ENCODE results near the gene ZNG1B. TPM values are rescaled to one million over a fixed set of nuclear protein-coding genes. Genes with fewer than 3 reads are reported as not detected.
"Not testable (repeated sequence)": the region's sequence is repeated elsewhere in the genome, so short reads cannot be mapped to it uniquely, and the experiment has no call there.

The ZNG1B gene
- total RNA-seq, 1 donor from 2014 or later: 33.9 TPM

DNA sequence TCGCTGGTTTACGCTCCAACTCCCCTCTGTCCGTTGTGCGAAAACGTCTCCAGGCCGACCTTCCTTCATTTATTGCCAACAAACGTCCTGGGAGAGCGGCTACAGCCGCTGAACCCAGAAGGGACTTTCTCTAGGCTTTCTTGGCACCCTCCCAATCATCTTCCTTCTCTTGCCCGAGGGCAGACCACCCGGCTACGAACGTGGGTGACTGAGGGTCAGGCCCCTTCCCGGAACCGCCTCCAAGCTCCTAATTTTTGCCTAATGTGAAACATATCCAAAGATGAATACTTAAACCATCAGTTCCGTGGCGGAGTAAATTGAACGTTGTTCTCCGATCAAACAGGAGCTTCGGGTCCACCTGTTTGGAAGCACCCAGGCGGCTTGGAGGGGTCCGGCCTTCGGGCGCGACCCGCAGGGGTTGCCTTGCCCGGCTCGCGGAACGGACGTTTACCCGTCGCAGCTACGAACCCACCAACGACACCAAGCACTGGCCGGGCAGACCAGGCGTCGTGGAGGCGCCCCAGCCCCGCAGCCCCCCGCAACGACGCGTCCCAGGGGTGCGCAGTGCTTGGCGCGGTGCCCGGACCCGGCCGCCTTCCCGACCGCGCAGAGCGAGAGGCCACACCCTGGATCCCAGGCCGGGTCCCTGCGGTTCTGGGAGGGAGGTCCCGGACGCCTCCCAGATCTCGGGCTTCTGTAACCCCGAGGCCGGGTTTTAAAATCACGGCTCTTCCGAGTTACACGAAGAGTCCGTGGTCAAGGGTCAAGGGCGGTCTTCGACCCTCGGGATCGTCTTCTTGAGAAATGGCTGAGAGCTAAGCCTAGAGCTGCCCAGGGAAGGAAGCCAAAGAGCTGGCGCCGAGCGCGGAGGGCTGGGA lies 65.0 kb downstream of the ZNG1B start:
- DNase-seq (ENCODE audit: missing footprints): not testable (repeated sequence)

DNA sequence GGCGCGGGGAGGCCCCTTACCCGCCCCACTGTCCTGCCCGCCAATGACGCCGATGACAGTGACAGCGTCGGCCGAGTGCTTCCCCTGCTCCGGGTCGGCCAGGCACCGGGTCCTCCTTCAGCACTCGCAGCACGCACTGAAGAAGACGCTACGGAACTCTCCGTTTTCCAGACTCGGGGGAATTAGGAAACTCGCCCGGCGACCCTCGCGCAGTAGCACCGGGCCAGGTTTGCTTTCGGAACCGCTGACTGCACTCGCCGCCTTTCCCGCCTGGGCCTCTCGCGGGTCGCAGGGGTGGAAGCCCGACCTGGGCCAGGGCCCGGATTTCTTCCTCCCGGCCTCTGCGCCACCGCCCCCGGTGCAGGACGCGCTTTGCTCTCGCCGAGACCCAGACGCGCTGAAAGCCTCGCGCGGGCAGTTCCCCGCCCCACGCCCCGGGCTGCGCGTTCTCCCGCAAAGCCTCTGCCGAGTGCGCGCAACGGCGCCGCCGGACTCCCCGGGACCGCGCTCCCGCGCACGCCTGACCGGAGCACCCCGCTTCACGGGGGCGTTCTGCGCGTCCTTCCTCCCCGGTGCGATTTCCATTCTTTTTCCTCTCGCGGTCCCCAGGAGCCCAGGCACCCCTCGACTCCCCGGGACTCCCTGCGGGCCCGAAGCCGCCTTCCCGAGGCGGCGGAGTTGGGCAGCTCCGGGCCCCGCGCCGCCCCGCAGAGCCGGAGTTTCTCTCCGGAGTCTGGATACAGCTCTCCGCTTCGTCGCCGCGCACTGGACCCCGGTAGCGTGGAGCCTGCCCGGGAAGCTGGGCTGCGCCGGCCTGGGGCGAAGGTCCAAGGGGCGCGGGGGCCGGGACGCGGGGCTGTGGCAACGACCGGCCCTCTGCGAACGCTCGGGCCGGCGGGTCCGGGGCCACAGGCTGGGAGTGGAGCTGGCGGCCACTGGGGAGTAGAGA lies 65.9 kb downstream of the ZNG1B start:
- ATAC-seq (peak; percentile 67), DNase-seq (ENCODE audit: missing footprints) (peak; percentile 84)
- intact Hi-C loops (cut with DNase I): not testable (repeated sequence)

More for the DNA sequence above, 65.0 kb downstream of the ZNG1B start:
- intact Hi-C loops (cut with DNase I): not testable (repeated sequence)
- peak; percentile 36 for ATAC-seq

DNA sequence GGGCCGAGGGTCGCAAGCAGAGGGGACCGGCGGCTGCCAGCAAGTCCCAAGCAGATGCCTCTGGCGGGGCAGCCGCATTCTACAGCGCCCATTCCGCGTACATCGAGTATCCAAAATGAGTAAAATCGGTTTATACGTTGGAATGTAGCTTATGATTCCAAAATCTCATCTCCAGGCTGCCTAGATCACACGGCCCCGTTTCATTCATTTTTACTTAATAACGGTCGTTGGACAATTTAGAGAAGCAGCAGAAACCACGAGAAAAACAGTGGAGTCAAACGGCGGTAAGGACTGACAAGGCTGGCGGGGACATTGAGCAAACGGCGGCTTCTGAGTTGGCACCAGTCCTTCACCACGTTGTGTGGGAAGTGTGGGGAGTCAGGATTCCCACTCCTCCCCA lies 66.6 kb downstream of the ZNG1B start:
- ATAC-seq; intact Hi-C loops (cut with DNase I); DNase-seq (ENCODE audit: missing footprints): not testable (repeated sequence)

DNA sequence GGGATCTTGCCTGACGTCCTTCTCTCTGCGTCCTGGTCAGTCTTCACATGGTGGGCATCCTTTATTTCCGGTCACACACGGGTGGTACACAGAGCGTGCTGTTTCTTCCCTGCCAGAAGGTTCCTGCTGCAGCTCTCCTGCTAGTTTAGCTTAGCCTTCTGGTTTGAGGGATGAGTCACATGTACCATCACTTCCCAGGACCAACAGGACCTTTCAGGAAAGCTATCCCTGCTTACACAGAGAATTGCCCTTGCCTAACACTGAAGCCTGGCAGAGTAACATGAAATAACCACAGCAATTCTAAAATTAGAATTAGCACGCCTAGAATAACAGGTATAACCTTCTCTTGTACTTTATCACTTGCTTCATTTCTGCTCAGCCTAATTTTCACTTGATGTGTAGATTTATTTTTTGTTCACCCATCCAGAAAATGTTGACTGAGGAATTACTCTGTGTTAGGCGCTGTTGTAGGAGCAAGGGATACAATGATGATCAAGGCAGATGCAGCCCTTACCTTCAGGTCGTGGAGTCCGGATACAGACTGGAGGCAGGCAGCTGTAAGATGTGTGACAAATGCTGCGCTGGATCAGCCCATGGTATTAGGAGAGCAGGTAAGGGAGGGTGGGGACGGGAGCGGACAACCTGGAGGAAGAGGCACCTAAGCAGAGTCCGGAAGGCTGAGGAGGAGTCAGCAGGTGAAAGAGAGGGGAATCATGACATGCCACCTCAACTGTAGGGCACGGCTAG lies 70.1 kb downstream of the ZNG1B start:
- ATAC-seq; DNase-seq (ENCODE audit: missing footprints); intact Hi-C loops (cut with DNase I): not testable (repeated sequence)

DNA sequence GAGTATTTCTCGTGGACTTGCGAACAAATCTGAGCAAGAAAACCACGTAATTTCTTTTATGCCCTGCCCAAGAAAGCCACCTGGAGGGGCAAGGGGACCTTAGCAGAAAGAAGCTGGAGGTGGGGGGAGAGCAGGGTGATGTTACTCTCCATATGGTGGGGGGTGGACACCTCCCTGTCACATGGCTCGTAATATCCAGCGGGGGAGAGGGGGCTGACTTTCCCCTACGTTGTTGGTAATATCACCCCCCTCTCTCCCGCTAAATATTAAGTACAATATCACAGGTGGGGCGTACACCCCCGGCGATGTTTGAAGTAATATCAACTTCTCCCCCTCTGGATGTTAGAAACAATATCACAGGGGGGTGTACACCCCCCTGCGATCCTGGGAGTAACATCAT lies 70.7 kb downstream of the ZNG1B start:
- DNase-seq (ENCODE audit: missing footprints); intact Hi-C loops (cut with DNase I); ATAC-seq: not testable (repeated sequence)

DNA sequence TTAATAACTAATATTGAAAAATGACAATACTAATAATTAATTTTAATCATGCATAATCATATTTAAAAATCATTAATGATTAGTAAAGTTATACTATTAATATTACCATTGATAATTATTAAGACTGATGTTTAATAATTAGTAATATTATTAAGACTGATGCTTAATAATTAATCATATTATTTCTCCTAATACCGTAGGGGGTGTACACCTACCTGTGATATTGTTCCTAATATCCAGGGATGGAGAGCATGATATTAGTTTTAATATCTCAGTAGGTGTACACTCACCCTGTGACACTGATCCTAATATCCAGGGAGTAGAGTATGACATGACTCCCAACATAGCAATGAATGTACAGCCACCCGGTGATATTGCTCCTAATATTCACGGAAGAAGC lies 73.4 kb downstream of the ZNG1B start:
- intact Hi-C loops (cut with DNase I); ATAC-seq; DNase-seq (ENCODE audit: missing footprints): not testable (repeated sequence)

DNA sequence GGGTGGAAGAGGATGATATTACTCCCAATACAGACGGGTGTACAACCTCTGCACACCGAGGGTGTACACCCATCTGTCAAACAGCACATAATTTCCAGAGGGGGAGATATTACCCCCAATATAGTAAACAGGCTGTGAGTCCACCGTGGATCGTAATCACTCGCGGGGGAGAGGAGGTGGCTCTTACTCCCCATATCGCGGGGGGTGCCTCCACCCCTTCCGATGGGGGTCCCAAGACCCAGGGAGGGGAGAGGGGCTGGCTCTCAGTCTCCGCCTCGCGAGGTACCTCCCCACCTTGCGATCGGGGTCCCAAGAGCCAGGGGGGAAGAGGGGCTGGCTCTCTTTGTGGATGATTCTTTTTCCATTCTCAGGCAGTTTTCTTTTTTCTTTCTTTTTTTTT lies 74.4 kb downstream of the ZNG1B start:
- not testable (repeated sequence) for ATAC-seq

DNA sequence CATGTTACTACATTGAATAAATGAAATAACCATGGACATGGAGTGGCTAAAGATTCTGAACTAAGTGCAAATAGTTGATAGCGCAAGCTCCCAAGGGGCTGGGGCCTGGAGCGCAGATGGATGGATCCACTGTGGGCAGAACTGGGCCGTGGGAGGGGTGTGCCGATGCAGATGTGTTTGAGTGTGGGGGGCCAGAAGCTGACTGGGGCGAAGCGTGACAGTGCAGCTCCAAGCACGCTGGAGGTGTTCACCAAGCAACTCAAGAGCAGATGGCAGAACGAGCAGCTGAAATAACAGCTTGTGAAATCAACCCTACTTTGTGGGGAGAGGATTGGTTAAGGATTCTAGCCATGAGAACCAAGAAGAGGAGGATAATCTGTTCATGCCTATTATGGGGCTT lies 78.0 kb downstream of the ZNG1B start:
- intact Hi-C loops (cut with DNase I); ATAC-seq; DNase-seq (ENCODE audit: missing footprints): not testable (repeated sequence)

More for the DNA sequence above, 74.4 kb downstream of the ZNG1B start:
- intact Hi-C loops (cut with DNase I); DNase-seq (ENCODE audit: missing footprints): not testable (repeated sequence)

DNA sequence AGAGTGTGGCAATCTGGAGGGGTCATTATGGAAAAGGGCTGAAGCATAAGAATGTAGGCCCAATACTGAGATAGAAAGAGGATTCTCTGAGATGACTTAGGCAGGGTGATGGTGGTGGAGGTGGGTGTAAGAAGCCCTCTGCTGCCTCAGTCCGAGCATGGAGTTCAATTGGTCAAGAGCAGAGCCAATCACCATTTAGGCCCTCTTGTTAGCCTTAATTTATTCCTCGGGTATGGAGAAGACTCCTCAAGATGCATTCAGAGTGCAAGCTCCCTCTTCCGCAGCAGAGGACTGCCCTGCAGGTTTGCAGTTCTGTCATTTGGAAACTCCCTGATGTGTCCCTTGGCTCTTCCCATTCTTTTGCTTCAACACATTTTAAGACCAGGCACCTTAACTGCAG lies 78.5 kb downstream of the ZNG1B start:
- intact Hi-C loops (cut with DNase I); ATAC-seq; DNase-seq (ENCODE audit: missing footprints): not testable (repeated sequence)

DNA sequence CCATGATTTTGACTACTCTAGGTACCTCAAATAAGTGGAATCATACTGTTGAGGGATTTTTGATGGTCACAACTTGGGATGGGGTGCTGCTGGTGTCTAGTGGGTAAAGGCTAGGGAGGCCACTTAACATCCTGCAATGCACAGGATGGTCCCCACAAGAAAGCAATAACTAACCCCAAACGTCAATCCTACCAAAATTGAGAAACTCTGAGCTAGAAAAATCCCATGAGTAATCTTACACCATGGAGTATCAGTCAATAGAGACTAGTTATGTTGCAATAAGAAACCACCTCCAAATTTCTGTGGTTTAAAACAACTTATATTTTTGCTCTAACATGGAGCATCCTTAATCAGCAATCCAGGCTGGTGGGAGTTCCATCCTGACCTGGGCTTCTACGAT lies 79.5 kb downstream of the ZNG1B start:
- intact Hi-C loops (cut with DNase I); DNase-seq (ENCODE audit: missing footprints); ATAC-seq: not testable (repeated sequence)

DNA sequence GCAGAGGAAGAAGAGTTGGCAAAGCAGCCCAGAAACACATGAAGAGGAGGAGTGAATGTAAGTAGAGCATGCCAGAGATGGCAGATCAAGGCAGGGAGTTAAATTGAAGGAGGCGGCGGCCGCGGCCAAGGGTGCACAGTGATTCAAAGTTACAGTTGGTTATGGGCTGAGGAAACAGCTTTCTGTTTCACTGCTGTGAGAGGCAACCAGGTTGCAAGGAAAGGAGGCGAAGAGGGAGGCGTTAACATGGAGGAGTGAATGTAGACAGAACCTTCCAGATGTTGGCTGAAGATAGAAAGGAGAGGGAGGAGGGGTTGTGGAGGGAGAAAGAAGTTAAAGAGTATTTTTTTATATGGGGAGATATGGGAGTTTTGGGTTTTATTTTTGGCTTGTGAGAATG lies 83.3 kb downstream of the ZNG1B start:
- ATAC-seq; DNase-seq (ENCODE audit: missing footprints); intact Hi-C loops (cut with DNase I): not testable (repeated sequence)

DNA sequence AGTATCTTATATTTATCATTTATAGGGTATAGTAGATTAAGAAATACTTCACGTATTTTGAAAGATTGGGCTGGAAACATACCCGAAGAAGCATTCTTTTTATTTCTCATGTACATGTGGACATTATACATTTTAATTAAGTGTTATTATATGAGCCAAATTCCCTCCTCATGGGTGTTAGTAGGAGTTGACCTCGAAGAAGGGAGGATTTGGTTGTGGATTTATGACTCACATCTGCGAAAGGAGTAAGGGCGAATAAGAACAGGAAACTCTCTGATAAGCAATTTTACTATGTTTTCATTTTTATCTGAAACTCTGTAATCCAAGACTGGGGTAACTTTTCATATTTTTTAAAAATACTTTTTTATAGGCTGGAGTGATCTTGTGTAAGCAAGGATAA lies 84.0 kb downstream of the ZNG1B start:
- ATAC-seq; intact Hi-C loops (cut with DNase I); DNase-seq (ENCODE audit: missing footprints): not testable (repeated sequence)

DNA sequence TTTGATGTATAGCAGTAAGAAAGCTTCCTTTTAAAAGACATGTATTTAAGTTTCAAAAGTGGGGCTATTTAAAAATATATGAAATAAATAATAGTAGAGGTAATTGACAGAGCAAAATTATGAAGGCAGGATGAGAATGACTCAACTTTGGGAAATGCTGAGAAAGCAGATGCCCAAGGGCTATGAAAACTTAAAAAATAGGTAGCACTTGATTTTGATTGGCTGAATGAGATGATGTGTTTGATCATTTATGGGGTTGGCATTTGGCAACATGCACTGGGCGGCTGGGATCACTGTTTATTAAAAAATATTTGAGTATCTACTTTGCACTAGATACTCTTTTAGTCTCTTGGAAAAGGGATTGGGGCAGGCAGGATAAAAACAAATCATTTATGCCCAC lies 87.5 kb downstream of the ZNG1B start:
- DNase-seq (ENCODE audit: missing footprints); ATAC-seq; intact Hi-C loops (cut with DNase I): not testable (repeated sequence)

DNA sequence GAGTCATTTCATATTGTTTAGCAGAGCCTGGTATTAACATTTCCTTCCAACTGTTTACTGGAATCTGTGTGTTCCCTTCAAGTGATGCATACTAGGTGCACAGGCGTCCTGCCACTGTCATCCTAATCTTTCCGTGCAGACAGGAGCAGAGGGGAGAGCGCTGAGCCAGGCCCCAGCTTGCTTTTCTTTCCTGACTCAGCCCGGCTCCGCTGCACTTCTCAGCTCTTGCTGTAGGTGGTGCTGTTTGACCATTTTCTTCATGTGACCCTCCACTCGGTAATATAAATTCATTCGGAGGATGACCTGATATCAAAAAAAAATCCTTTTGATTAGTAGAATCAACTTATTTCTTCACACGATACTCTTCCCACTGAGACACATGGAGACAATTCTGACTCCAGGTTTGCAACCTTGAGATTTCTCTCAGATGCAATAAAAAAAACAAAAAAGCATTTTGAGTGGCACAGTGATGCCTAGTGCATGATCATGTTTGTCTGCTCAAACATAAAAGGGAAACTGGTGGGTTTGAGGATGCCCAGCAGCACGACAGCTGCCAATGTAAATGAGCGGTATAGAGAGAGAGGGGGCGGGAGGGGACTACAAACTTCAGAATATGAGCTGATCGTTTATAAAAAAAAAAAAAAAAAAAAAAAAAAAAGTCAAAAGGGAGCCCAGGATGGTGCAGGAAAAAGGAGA lies 90.0 kb downstream of the ZNG1B start:
- intact Hi-C loops (cut with DNase I): not testable (repeated sequence)
- peak; percentile 84 for ATAC-seq

DNA sequence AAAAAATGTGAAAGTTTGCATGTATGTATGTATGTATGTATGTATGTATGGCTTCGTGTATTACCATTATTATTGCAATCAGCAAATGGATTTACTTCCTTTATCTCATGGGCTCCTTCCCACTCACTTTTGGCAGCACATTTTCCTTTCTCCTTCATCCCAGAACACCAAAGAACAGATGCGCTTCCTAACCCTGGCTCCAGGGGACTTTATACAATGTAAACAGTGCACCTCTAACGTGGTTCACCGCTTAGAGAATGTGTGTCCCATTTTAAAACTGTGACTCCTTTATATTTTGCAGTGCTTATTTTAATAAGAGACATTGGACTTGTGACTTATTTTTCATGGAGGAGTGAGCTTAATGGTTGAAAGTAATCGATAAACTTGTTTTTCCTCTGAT lies 90.6 kb downstream of the ZNG1B start:
- ATAC-seq; intact Hi-C loops (cut with DNase I); DNase-seq (ENCODE audit: missing footprints): not testable (repeated sequence)

More for the DNA sequence above, 90.0 kb downstream of the ZNG1B start:
- not testable (repeated sequence) for DNase-seq (ENCODE audit: missing footprints)

DNA sequence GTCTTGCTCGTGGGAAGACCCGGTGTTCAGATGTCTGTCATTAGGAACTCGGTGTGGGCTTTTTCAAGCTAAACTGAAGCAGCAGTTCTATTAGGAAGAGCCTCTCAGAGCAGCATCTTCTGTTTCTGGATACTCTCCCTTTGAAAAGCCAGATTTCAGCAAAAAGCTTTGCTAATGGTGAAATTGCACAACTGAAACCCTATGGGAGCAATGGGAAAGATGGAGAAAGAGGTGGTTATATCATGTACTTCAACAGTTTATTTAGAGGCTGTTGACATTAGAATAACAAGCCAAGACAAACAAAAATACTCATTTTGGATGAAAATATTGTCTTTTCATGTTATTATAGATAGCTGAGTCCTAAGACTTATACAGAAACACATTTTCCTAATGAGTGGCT lies 91.4 kb downstream of the ZNG1B start:
- peak; percentile 38 for ATAC-seq
- DNase-seq (ENCODE audit: missing footprints); intact Hi-C loops (cut with DNase I): not testable (repeated sequence)

DNA sequence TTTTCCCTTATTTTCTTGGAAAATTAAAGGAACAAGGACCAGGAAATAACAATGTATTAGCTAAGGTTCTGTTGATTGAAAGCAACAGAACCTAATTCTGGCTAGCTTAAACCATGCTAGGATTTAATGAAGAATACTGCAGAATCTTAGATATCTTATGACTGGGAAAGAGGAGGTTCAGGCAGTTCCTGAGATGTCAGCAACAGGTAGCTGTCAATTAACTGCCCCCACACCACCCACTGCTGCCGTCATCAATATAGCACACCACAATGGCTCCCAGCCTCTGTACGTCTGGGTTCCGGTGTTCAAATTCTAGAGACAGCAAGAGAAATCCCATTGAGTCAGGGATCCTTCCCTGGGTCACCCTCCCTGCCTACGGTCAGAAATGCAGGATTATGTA lies 95.5 kb downstream of the ZNG1B start:
- intact Hi-C loops (cut with DNase I); ATAC-seq; DNase-seq (ENCODE audit: missing footprints): not testable (repeated sequence)

DNA sequence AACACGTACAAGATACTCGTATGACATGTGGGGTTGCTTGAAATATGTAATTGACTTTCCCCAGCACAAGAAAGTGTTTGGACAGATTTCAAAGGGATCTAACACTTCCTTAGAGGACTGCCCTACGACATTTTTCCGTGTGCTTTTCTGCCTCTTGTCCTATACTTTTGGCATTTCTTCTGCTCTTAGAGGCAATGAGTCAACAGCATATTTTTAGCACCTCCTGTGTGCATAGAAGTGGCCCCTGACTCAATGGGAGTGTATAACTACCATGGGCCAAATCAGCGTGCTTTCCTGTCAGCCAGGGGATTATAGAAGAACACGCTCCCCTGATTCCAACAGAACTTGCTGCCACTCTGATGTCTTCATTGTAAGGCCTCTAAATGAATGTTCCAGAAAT lies 99.1 kb downstream of the ZNG1B start:
- DNase-seq (ENCODE audit: missing footprints); ATAC-seq; intact Hi-C loops (cut with DNase I): not testable (repeated sequence)
